ENCODE results near the gene GPR62.

The GPR62 gene

DNA sequence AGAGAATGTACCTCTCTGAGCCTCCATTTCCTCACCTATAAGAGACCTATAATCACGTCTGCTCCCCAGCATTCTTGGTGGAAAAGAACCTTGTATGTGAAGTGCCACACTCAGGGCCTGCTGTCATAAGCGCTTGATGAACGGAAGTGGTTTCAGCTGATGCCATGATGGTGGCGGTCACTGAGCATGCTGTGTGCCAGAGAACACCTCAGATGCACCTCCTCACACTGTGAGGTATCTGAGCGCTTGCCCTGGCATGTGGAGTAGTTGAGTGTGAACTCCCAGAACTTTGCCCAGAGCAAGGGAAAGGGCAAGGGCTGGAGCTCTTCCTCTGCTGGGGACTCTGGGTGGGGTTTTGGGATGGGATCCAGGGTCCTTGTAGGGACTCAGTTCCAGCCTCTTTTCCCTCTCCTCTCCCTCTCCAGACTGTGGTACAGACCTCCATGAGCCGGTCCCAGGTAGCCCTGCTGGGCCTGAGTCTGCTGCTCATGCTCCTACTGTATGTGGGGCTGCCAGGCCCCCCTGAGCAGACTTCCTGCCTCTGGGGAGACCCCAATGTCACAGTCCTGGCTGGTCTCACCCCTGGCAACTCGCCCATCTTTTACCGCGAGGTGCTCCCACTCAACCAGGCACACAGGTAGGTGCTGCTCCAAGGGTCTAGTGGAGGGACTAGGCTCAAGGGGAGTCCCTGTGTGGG is 22.4 kb downstream of the GPR62 start:
- Histone ChIP-seq H3K4me1 (ENCODE audit: control insufficient read depth in 1 of 2, insufficient read depth in 2 of 2, low read length in 2 of 2) (peaks cover 17 to 29% of the 10 kb centered on the region in 2 donors), H3K4me3 (ENCODE audit: low read depth in 1 of 2, low read length in 2 of 2) (no peak overlapping the region), H3K27ac (ENCODE audit: low read length) (no peak overlapping the region)

DNA sequence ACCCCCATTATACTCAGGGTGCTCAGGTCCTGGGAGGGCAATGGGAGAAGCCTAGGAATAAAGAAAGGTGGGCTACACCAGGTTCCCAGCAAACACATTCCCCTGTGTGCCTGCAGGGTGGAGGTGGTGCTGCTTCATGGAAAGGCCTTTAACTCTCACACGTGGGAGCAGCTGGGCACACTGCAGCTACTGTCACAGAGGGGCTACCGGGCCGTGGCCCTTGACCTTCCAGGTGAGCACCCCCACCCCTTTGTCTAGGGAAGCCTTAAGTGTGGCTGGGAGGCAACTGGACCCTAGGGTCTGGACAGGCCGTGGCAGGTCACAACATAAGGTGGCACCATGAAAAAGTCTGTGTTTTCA is 22.9 kb downstream of the GPR62 start:
- Histone ChIP-seq H3K4me1 (ENCODE audit: control insufficient read depth in 1 of 2, insufficient read depth in 2 of 2, low read length in 2 of 2) (peaks cover 19 to 28% of the 10 kb centered on the region in 2 donors), H3K36me3 (ENCODE audit: control insufficient read depth in 1 of 2, insufficient read depth in 2 of 2, low read length in 2 of 2) (peaks cover 0 to 5% of the 10 kb centered on the region in 2 donors), H3K9me3 (ENCODE audit: control insufficient read depth in 1 of 2, low read length in 2 of 2) (no peaks in the 10 kb centered on the region), H3K27ac (ENCODE audit: low read length) (no peak overlapping the region), H3K27me3 (ENCODE audit: low read depth, low read length) (no peaks in the 10 kb centered on the region), H3K4me3 (ENCODE audit: low read depth in 1 of 2, low read length in 2 of 2) (no peak overlapping the region)

More for the DNA sequence above, 22.4 kb downstream of the GPR62 start:
- no peaks in the 10 kb centered on the region for H3K27me3 ChIP-seq (ENCODE audit: low read depth, low read length)
- peaks cover 0 to 5% of the 10 kb centered on the region in 2 donors for H3K36me3 ChIP-seq (ENCODE audit: control insufficient read depth in 1 of 2, insufficient read depth in 2 of 2, low read length in 2 of 2)
- H3K9me3 ChIP-seq (ENCODE audit: control insufficient read depth in 1 of 2, low read length in 2 of 2) = no peaks in the 10 kb centered on the region

DNA sequence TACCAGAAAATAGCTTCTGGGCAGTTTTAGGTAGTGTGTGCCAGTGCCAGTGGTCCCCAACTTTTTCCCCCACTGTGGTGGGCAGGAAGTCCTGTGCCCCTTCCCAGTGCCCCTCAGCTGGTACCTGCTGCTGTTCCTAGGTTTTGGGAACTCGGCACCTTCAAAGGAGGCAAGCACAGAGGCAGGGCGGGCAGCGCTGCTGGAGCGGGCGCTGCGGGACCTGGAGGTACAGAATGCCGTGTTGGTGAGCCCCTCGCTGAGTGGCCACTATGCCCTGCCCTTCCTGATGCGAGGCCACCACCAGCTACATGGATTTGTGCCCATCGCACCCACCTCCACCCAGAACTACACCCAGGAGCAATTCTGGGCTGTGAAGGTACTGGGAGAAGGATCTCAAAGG is 25.1 kb downstream of the GPR62 start:
- Histone ChIP-seq H3K4me1 (ENCODE audit: control insufficient read depth in 1 of 2, insufficient read depth in 2 of 2, low read length in 2 of 2) (peaks cover 13 to 28% of the 10 kb centered on the region in 2 donors), H3K27ac (ENCODE audit: low read length) (no peak overlapping the region), H3K27me3 (ENCODE audit: low read depth, low read length) (no peaks in the 10 kb centered on the region), H3K36me3 (ENCODE audit: control insufficient read depth in 1 of 2, insufficient read depth in 2 of 2, low read length in 2 of 2) (peaks cover 0 to 5% of the 10 kb centered on the region in 2 donors), H3K9me3 (ENCODE audit: control insufficient read depth in 1 of 2, low read length in 2 of 2) (no peaks in the 10 kb centered on the region), H3K4me3 (ENCODE audit: low read depth in 1 of 2, low read length in 2 of 2) (no peak overlapping the region)

DNA sequence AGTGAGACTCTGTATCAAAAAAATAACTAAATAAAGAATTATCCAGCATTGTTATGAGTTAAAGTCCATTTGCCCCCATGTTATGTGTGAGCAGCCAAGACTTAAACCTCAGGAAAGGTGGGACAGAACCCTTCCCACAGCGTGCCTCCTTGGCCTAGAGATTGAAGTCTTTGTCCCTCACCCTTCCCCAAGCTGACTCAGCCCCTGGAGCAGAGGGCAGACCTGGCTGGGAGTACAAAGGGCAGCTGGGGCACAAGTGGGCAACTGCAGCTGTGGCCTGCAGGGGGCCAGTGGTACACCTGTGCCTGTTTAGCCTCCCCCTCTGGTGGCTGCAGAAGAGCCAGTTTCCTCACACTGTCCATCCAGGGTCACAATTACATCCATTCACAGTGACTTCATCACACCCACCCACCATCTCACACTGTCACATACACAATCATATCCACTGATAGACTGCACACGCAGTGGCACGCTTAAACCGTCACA is 27.2 kb downstream of the GPR62 start:
- H3K4me1 ChIP-seq (ENCODE audit: control insufficient read depth in 1 of 2, insufficient read depth in 2 of 2, low read length in 2 of 2) = peaks cover 6 to 19% of the 10 kb centered on the region in 2 donors
- no peaks in the 10 kb centered on the region for H3K27me3 ChIP-seq (ENCODE audit: low read depth, low read length)
- peaks cover 0 to 5% of the 10 kb centered on the region in 2 donors for H3K36me3 ChIP-seq (ENCODE audit: control insufficient read depth in 1 of 2, insufficient read depth in 2 of 2, low read length in 2 of 2)
- H3K4me3 ChIP-seq (ENCODE audit: low read depth in 1 of 2, low read length in 2 of 2) = peak overlapping the region; percentile 71 to 83
- H3K9me3 ChIP-seq (ENCODE audit: control insufficient read depth in 1 of 2, low read length in 2 of 2) = no peaks in the 10 kb centered on the region
- H3K27ac ChIP-seq (ENCODE audit: low read length) = peak overlapping the region; percentile 96

DNA sequence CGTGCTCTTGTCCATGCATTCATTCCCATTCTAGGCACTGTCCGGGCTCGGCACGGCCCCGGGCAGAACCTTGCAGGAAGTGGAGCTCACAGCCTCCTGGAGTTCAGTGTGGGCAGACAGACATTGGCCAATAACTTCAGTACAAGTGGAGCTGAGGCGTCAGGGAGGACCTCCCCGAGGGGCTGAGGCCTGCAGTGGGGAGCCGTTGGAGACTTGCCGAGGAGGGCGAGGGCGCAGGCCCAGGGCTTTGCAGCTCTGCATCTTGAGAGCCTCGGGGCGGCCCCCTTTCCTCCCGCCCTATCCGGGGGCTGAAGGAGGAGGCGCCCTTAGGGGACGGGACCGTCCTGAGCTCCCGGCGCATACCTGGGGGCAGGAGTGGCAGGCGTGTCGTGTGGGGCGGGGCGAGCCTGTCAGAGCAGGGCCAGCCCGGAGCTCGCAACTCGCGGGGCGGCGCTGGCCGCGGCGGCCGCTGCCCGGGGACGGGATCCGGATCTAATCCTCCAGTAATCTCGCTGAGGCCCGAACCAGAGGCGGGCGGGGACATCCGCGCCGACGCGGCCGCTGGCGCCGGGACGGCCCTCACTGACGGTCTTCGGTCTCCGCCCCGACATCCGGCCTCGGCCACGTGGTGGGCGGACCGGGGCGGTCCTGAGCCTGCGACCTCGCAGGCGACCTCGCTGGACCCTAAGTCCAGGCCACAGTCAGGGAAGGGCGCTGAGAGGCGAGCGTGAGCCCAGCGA is 27.8 kb downstream of the GPR62 start, which contains the start of gene ACY1:
TSS of gene ACY1 (plus strand) at position 698 of the 740 bp plus-strand sequence. CDS start 530 bp downstream, outside the sequence.
- H3K27me3 ChIP-seq (ENCODE audit: low read depth, low read length) = no peaks in the 10 kb centered on the region

DNA sequence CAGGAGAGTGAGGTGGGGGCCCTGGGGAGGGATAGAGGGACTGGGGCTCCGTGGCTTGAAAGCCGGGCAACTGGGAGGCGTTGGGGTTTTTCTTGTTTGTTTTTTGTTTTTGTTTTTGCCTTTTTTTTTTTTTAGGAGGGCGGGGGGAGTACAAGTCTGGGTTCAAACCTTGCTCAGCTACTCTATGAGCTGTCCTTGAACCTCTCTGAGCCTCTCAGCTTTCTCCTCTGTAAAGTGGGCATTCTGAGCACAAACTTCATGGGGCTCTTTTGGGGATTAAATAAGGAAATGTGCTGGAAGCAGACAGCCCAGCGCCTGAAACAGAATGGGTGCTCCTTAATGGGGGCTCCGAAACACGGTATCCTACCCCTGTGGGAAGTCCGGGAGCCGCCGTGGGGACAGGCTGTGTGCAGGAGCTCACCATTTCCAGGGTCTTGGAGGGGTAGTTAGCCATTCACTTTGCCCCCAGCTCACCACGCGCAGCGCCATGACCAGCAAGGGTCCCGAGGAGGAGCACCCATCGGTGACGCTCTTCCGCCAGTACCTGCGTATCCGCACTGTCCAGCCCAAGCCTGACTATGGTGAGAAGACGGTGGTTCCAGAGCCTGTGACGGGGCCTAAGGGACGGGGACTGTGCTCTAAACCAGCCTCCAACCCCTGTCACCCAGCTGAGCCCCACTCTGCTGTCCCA is 28.5 kb downstream of the GPR62 start:
- Histone ChIP-seq H3K27me3 (ENCODE audit: low read depth, low read length) (no peaks in the 10 kb centered on the region), H3K4me1 (ENCODE audit: control insufficient read depth in 1 of 2, insufficient read depth in 2 of 2, low read length in 2 of 2) (peaks cover 6 to 19% of the 10 kb centered on the region in 2 donors), H3K36me3 (ENCODE audit: control insufficient read depth in 1 of 2, insufficient read depth in 2 of 2, low read length in 2 of 2) (peaks cover 0 to 5% of the 10 kb centered on the region in 2 donors), H3K27ac (ENCODE audit: low read length) (peak overlapping the region; percentile 96), H3K9me3 (ENCODE audit: control insufficient read depth in 1 of 2, low read length in 2 of 2) (no peaks in the 10 kb centered on the region), H3K4me3 (ENCODE audit: low read depth in 1 of 2, low read length in 2 of 2) (peak overlapping the region; percentile 71 to 83)

More for the DNA sequence above, 27.8 kb downstream of the GPR62 start, which contains the start of gene ACY1:
- no peaks in the 10 kb centered on the region for H3K9me3 ChIP-seq (ENCODE audit: control insufficient read depth in 1 of 2, low read length in 2 of 2)
- peak within 1 kb of the TSS; percentile 71 to 83 for H3K4me3 ChIP-seq (ENCODE audit: low read depth in 1 of 2, low read length in 2 of 2)
- peaks cover 6 to 19% of the 10 kb centered on the region in 2 donors for H3K4me1 ChIP-seq (ENCODE audit: control insufficient read depth in 1 of 2, insufficient read depth in 2 of 2, low read length in 2 of 2)
- peak within 1 kb of the TSS; percentile 96 for H3K27ac ChIP-seq (ENCODE audit: low read length)
- peaks cover 0 to 5% of the 10 kb centered on the region in 2 donors for H3K36me3 ChIP-seq (ENCODE audit: control insufficient read depth in 1 of 2, insufficient read depth in 2 of 2, low read length in 2 of 2)

DNA sequence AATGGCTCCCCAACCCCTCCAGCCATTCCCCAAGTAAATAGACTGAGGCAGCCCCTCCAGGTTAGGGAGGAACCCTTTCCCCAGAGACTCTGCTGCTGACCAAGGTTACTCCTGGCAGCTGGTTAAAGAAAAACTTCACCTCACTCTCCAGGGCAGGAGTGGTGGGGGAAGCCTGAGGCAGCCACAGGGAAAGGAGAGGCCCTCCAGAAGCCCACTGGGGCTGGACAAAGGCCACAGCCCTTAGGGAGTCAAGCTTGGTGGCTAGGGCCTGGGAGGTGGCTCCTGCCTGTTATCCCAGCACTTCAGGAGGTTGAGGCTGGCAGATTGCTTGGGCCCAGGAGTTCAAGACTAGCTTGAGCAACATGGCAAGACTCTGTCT is 29.1 kb downstream of the GPR62 start:
- H3K27me3 ChIP-seq (ENCODE audit: low read depth, low read length) = no peaks in the 10 kb centered on the region
- peak overlapping the region; percentile 96 for H3K27ac ChIP-seq (ENCODE audit: low read length)
- H3K4me3 ChIP-seq (ENCODE audit: low read depth in 1 of 2, low read length in 2 of 2) = peak overlapping the region in 1 of 2 donors; percentile 71
- H3K4me1 ChIP-seq (ENCODE audit: control insufficient read depth in 1 of 2, insufficient read depth in 2 of 2, low read length in 2 of 2) = peaks cover 6 to 20% of the 10 kb centered on the region in 2 donors
- no peaks in the 10 kb centered on the region for H3K9me3 ChIP-seq (ENCODE audit: control insufficient read depth in 1 of 2, low read length in 2 of 2)
- H3K36me3 ChIP-seq (ENCODE audit: control insufficient read depth in 1 of 2, insufficient read depth in 2 of 2, low read length in 2 of 2) = peaks cover 0 to 5% of the 10 kb centered on the region in 2 donors

DNA sequence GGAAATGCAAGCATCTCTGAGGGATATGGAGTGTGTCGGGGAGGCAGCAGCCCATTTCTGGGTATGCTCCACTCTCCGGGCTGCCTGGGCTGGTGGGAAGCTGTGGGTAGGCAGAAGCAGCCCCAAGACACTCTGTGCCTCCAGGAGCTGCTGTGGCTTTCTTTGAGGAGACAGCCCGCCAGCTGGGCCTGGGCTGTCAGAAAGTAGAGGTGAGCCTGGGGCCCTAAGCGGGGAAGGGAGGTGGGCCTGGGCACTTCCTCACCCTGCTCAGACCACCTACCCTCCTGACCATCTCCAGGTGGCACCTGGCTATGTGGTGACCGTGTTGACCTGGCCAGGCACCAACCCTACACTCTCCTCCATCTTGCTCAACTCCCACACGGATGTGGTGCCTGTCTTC is 29.9 kb downstream of the GPR62 start:
- H3K27me3 ChIP-seq (ENCODE audit: low read depth, low read length) = no peaks in the 10 kb centered on the region
- no peak overlapping the region for H3K27ac ChIP-seq (ENCODE audit: low read length)
- H3K4me3 ChIP-seq (ENCODE audit: low read depth in 1 of 2, low read length in 2 of 2) = no peak overlapping the region
- H3K9me3 ChIP-seq (ENCODE audit: control insufficient read depth in 1 of 2, low read length in 2 of 2) = no peaks in the 10 kb centered on the region
- peaks cover 6 to 24% of the 10 kb centered on the region in 2 donors for H3K4me1 ChIP-seq (ENCODE audit: control insufficient read depth in 1 of 2, insufficient read depth in 2 of 2, low read length in 2 of 2)
- H3K36me3 ChIP-seq (ENCODE audit: control insufficient read depth in 1 of 2, insufficient read depth in 2 of 2, low read length in 2 of 2) = peaks cover 0 to 5% of the 10 kb centered on the region in 2 donors

DNA sequence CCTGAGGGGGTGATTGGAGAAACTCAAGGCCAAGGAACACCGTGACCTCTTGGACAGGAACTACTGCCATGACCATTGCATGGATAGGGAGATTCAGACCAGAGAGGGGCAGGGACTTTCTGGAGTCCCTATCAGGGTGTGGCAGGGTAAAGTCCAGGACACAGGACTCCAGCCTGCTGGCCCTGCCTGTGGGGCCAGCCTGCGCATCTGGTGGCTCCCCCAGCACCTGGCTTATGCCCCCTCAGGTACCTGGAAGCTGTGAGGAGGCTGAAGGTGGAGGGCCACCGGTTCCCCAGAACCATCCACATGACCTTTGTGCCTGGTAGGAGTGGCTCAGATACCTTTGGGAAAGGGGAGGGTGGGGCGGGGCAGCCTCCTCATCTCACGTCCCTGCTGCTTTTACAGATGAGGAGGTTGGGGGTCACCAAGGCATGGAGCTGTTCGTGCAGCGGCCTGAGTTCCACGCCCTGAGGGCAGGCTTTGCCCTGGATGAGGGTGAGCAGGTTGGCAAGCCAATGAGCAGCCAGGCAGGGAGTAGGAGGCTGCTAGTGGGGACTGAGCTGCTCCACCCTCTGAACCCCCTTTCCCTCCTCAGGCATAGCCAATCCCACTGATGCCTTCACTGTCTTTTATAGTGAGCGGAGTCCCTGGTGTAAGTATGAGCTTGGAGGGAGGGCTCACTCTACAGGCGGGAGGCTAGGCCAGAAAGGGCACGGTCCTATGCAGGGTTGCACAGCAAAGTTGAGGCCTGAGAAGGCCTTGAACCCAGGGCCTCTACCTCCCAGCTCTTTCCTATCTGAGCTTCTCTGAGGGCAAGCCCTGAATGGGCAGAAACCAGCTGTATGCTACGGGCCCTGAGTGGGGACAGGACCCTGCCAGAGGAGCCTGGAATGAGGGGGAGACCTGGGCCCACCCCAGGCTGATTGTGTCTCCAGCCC is 31.1 kb downstream of the GPR62 start:
- Histone ChIP-seq H3K27ac (ENCODE audit: low read length) (no peak overlapping the region), H3K4me1 (ENCODE audit: control insufficient read depth in 1 of 2, insufficient read depth in 2 of 2, low read length in 2 of 2) (peaks cover 6 to 24% of the 10 kb centered on the region in 2 donors), H3K9me3 (ENCODE audit: control insufficient read depth in 1 of 2, low read length in 2 of 2) (no peaks in the 10 kb centered on the region), H3K36me3 (ENCODE audit: control insufficient read depth in 1 of 2, insufficient read depth in 2 of 2, low read length in 2 of 2) (no peaks in the 10 kb centered on the region), H3K4me3 (ENCODE audit: low read depth in 1 of 2, low read length in 2 of 2) (no peak overlapping the region), H3K27me3 (ENCODE audit: low read depth, low read length) (no peaks in the 10 kb centered on the region)

DNA sequence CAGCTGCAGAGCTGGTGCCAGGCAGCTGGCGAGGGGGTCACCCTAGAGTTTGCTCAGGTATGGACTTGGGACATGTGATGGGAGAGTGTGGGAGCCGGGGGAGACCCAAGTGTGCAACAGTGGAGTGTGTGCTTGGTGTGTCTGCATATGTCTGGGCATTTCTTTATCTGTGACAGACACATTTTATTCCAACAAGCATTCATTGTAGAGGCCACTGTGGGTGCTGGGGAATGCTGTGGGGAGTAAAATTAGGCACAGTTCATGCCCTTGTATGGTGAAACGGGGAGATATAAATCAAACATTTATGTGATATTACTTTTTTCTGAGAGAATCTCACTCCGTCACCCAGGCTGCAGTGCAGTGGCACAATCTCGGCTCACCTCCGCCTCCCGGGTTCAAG is 32.4 kb downstream of the GPR62 start:
- no peak overlapping the region for H3K27ac ChIP-seq (ENCODE audit: low read length)
- H3K4me3 ChIP-seq (ENCODE audit: low read depth in 1 of 2, low read length in 2 of 2) = no peak overlapping the region
- no peaks in the 10 kb centered on the region for H3K9me3 ChIP-seq (ENCODE audit: control insufficient read depth in 1 of 2, low read length in 2 of 2)
- peaks cover 4 to 9% of the 10 kb centered on the region in 2 donors for H3K36me3 ChIP-seq (ENCODE audit: control insufficient read depth in 1 of 2, insufficient read depth in 2 of 2, low read length in 2 of 2)
- H3K4me1 ChIP-seq (ENCODE audit: control insufficient read depth in 1 of 2, insufficient read depth in 2 of 2, low read length in 2 of 2) = peaks cover 3 to 17% of the 10 kb centered on the region in 2 donors
- no peaks in the 10 kb centered on the region for H3K27me3 ChIP-seq (ENCODE audit: low read depth, low read length)

All from muscle layer of duodenum (tissue), 2 donors.